ENCODE results near the gene ZDHHC17.

- TF ChIP-seq CTCF (IDR thresholded peaks at IDR 0.05) (no peak), POLR2A (IDR thresholded peaks at IDR 0.05) (no peak)
Measured at GRCh38 chr12:76784600-76785051, 20.7 kb downstream of the ZDHHC17 start.
